ENCODE measurements around the gene GPR37L1.
"Not testable (repeated sequence)": the region's sequence is repeated elsewhere in the genome, so short reads cannot be mapped to it uniquely, and the experiment has no call there.

Gene GPR37L1

DNA sequence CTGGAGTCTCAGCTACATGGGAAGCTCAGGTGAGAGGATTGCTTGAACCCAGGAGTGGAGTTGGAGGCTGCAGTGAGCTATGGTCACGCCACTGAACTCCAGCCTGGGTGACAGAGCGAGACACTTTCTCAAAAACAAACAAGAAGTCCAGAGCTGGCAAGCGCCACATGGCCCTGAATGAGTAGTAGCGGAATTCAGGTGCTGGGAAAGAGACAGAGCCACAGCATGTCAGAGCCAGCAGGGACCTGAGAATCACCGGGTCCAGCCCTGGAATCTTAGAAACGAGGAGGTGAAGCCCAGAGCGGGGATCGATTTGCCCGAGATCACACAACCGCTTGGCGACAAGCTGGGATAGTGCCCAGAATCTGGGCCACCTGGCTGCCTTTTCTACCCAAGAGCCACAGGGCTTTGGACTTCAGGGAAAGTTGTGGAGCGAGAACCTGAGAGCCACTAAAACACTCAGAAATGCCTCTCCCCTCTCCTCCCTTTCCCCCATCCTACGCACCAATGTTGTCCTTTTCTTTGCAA is 12.0 kb downstream of the GPR37L1 start:
- H3K36me3 ChIP-seq (ENCODE audit: insufficient read depth, low read length): peaks cover 12% of the 10 kb centered on the region
- no peaks in the 10 kb centered on the region for H3K9me3 ChIP-seq (ENCODE audit: control insufficient read depth, insufficient read depth, low read length)
- no peak overlapping the region for H3K9ac ChIP-seq (ENCODE audit: low read depth, low read length)
- H3K4me1 ChIP-seq (ENCODE audit: insufficient read depth, low read length): no peaks in the 10 kb centered on the region; the same call in none of the 2 replicates

DNA sequence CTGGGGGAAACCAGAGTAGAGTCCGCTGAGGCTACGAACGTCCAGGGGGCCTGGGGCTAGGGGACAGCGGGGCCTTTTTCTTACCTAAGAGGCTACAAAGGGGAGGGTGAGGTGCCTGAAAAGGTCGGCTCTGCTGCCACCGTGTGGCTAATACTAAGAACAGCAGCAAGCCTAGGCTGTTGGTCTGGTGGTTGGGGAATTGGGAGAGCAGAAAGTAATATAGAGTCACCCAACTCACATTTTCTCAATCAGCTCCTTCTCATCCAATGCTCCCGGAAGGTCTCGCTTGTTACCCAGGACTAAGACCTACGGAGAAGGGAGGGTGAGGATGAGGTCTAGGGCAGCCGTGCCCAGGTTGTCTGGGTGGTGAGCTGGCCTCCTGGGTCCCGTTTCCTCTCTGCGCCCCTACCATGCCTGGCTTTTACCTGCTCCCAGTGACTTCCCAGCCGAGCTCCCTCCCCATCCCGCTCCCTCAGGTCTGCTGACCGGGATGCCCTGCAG is 12.6 kb downstream of the GPR37L1 start:
- no peaks in the 10 kb centered on the region; the same call in none of the 2 replicates for H3K4me1 ChIP-seq (ENCODE audit: insufficient read depth, low read length)
- H3K9me3 ChIP-seq (ENCODE audit: control insufficient read depth, insufficient read depth, low read length): no peaks in the 10 kb centered on the region
- peaks cover 12% of the 10 kb centered on the region for H3K36me3 ChIP-seq (ENCODE audit: insufficient read depth, low read length)
- no peak overlapping the region for H3K9ac ChIP-seq (ENCODE audit: low read depth, low read length)

DNA sequence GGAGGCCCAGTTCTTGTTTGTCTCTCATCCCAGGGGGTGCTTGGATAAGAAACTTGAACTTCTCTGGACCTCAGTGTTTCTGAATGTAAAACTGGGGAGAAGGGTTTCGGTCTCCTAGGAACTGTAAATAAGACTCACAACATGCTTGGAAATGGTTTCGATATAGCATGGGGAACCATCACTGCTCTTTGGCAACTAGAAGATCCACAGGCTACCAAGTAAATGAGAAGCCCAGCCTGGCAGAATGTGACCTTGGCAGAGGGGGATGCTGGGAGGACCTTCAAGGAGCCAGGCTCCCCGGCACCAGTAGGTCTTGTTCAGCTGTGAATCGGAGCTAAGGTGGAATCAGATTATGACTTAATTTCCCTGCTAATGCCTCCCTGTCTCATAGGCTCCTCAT is 18.1 kb downstream of the GPR37L1 start:
- Histone ChIP-seq H3K9ac (ENCODE audit: low read depth, low read length) (no peak overlapping the region), H3K9me3 (ENCODE audit: control insufficient read depth, insufficient read depth, low read length) (no peaks in the 10 kb centered on the region), H3K4me1 (ENCODE audit: insufficient read depth, low read length) (no peaks in the 10 kb centered on the region; the same call in 1 of the 2 replicates), H3K36me3 (ENCODE audit: insufficient read depth, low read length) (no peaks in the 10 kb centered on the region)

DNA sequence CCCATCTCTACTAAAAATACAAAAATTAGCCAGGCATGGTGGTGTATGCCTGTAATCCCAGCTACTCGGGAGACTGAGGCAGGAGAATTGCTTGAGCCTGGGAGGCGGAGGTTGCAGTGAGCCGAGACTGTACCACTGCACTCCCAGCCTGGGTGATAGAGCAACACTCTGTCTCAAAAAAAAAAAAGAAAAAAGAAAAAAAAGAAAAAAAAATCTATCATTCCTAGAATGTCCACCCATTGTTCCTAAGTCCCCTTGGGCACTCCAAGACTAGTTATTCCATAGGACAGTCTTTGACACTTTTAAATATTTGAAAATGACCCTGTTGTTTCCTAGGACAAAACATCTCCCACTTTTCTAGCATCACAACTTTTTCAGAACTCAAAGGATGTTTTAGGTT is 18.8 kb downstream of the GPR37L1 start:
- H3K4me1 ChIP-seq (ENCODE audit: insufficient read depth, low read length); H3K9ac ChIP-seq (ENCODE audit: low read depth, low read length); H3K9me3 ChIP-seq (ENCODE audit: control insufficient read depth, insufficient read depth, low read length); H3K36me3 ChIP-seq (ENCODE audit: insufficient read depth, low read length): not testable (repeated sequence)

DNA sequence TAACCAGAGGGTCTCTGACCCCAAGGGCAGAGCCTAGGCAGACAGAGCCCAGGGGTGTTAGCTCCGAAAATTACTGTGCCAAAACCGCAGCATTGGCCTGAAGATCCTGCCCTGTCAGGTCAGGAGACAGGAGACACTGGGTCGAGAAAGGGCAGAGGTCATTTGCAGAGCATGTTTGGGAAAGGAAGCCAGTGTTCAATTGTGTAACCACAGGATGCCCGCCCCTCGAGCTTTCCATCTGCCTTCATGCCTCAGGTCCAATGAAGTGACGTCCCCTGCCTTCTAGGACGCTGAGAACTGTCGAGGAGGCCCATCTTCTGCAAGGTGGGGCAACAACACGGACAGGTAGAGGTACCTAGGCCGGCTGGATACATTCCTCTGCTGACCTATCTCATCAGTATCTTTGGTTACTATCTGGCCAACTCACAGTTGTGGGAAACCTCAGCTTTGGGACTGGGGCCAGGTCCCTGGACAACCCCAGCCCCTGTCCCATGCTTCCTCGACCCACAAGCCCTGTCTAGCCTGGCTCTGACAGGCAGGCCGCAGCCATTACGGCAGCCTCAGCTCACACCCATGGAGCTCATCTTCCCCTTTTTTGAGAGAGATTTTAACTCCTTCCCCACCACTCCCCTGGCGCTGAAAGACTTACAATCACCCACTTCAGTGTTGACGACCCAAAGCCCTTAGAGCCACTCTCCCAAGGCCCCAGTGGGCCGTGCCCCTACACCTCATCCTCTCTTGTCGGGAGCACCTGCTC is 20.5 kb downstream of the GPR37L1 start:
- H3K4me1 ChIP-seq (ENCODE audit: insufficient read depth, low read length): no peaks in the 10 kb centered on the region; the same call in 1 of the 2 replicates

DNA sequence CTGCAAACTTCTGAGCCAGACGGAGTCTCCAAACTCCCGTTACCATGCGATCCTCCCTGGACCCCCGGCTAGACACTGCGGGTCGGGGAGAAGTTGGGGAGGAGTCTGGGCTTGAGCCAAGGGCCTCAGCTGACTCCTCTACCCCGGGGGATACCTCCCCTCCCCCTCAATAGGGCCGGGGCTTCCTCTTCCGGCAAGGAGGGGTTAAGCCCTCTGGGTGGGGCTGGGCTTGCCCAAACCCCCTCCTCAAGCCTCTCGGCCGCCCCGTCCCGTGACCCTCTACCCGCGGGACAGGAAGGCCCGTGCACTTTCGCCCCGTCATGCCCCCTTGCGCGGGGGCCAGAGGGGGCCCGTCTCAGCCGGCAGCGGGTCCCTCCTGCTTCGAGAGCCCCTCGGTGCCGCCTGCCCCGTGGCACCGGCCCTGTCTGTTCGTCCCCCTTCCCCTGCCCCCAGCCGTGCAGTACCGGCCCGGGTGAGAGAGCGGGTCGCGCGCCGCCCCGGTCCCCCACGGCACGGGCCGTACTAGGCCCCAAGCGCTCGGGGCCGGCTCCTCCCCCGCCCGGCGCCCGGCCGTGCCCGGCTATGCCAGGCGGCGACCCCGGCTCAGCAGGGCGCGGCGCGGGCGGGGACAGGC is 21.2 kb downstream of the GPR37L1 start:
- Histone ChIP-seq H3K9me3 (ENCODE audit: control insufficient read depth, insufficient read depth, low read length) (no peaks in the 10 kb centered on the region), H3K9ac (ENCODE audit: low read depth, low read length) (peak overlapping the region; percentile 88), H3K4me1 (ENCODE audit: insufficient read depth, low read length) (no peaks in the 10 kb centered on the region; the same call in 1 of the 2 replicates), H3K36me3 (ENCODE audit: insufficient read depth, low read length) (no peaks in the 10 kb centered on the region)

More for the DNA sequence above, 20.5 kb downstream of the GPR37L1 start:
- H3K9ac ChIP-seq (ENCODE audit: low read depth, low read length): peak overlapping the region; percentile 88
- H3K36me3 ChIP-seq (ENCODE audit: insufficient read depth, low read length): no peaks in the 10 kb centered on the region
- H3K9me3 ChIP-seq (ENCODE audit: control insufficient read depth, insufficient read depth, low read length): no peaks in the 10 kb centered on the region

DNA sequence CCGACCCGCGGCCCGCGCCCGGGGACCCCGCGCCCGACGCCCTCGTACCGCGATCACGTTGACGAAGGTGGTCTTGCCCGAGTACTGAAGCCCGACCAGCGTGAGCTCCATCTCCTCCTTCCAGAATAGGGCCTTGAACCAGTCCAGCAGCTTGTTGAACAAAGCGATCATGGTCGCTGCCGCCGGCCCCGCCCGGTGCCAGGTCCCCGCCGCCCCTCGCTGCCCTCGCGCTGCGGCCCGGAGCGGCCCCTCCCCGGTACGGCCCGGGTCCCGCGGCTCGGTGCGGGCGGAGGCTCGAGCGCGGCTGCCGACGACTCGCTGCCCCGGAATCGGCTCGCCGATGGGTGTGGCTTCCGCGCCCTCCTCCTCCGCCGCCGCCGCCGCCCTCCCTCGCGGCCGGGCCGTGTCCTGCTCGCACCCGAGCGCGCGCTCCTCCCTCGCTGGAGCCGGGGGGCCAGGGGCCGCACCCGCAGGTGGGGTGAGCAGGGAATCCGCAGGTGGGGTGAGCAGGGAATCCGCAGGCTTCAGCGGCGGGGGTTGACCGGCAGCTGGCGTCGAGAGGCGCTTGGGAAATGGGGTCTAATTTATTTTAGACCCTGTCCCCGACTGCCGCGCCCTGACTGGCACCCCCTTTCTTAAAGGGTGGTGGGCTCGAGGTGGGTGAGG is 21.8 kb downstream of the GPR37L1 start, which contains the start of gene ARL8A:
ARL8A (minus strand) TSS at position 336 of the 666 bp plus-strand sequence; CDS start at position 171, 165 bp downstream.
- no peaks in the 10 kb centered on the region for H3K36me3 ChIP-seq (ENCODE audit: insufficient read depth, low read length)
- peak within 1 kb of the TSS; percentile 88 for H3K9ac ChIP-seq (ENCODE audit: low read depth, low read length)
- no peaks in the 10 kb centered on the region for H3K9me3 ChIP-seq (ENCODE audit: control insufficient read depth, insufficient read depth, low read length)
- H3K4me1 ChIP-seq (ENCODE audit: insufficient read depth, low read length): no peaks in the 10 kb centered on the region

DNA sequence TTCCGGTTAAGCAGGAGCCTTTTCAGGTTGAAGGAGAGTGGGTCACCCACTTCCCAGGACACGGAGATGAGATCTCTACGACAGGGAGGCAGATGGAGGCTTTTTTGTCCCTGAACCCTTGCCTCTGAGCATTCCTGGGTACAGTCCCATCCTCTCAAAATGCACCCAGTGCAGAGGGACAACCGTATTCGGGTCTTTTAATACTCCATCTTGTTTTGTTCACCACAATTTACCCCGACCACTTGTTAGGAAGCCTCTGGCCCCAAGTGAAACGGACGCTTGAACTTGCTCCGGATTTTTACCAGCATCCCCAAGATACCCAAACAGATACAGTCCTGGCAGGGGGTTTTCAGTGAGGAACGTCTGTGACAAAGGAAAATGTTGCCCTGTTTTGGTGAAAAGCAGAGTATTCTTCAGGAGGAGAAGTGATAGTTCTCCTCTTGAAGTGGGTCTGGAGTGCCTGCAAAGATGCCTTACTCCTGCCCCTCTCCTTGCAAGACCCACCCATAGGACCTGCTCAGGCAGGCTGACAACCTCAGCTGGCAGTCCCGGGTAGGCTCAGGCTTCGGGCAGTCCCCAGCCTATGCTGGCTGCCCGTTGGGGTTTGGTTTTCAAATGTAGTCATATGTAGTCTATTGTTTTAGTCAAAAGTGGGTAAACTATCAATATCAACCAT is 22.5 kb downstream of the GPR37L1 start:
- peak overlapping the region; percentile 88 for H3K9ac ChIP-seq (ENCODE audit: low read depth, low read length)
- H3K9me3 ChIP-seq (ENCODE audit: control insufficient read depth, insufficient read depth, low read length): no peaks in the 10 kb centered on the region
- H3K4me1 ChIP-seq (ENCODE audit: insufficient read depth, low read length): no peaks in the 10 kb centered on the region
- no peaks in the 10 kb centered on the region for H3K36me3 ChIP-seq (ENCODE audit: insufficient read depth, low read length)

DNA sequence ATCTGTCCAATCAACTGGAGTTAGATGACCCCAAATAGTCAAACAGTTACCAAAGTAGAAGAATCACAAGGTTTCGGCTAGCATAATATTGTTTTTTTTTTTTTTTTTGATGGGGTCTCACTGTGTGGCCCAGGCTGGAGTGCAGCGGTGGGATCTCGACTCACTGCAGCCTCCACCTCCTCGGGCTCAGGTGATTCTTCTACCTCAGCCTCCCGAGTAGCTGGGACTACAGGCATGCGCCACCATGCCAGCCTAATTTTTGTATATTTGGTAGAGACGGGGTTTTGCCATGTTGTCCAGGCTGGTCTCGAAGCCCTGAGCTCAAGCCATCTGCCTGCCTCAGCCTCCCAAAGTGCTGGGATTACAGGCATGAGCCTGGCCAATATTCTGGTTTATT is 23.0 kb downstream of the GPR37L1 start:
- H3K9ac ChIP-seq (ENCODE audit: low read depth, low read length); H3K9me3 ChIP-seq (ENCODE audit: control insufficient read depth, insufficient read depth, low read length); H3K36me3 ChIP-seq (ENCODE audit: insufficient read depth, low read length); H3K4me1 ChIP-seq (ENCODE audit: insufficient read depth, low read length): not testable (repeated sequence)

DNA sequence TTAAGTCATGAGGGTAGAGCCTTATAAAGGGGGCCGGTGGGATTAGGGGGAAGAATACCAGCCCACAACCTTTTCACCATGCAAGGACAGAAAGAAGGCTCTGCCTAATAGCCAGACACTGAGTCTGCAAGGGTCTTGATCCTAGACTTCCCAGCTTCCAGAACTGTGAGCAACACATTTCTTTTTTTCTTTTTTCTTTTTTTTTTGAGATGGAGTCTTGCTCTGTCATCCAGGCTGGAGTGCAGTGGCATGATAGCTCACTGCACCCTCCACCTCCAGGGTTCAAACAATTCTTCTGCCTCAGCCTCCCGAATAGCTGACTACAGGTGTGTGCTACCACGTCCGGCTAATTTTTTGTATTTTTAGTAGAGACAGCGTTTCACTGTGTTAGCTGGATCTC is 23.6 kb downstream of the GPR37L1 start:
- H3K4me1 ChIP-seq (ENCODE audit: insufficient read depth, low read length): no peaks in the 10 kb centered on the region
- H3K9ac ChIP-seq (ENCODE audit: low read depth, low read length): no peak overlapping the region
- H3K9me3 ChIP-seq (ENCODE audit: control insufficient read depth, insufficient read depth, low read length): no peaks in the 10 kb centered on the region
- no peaks in the 10 kb centered on the region for H3K36me3 ChIP-seq (ENCODE audit: insufficient read depth, low read length)

DNA sequence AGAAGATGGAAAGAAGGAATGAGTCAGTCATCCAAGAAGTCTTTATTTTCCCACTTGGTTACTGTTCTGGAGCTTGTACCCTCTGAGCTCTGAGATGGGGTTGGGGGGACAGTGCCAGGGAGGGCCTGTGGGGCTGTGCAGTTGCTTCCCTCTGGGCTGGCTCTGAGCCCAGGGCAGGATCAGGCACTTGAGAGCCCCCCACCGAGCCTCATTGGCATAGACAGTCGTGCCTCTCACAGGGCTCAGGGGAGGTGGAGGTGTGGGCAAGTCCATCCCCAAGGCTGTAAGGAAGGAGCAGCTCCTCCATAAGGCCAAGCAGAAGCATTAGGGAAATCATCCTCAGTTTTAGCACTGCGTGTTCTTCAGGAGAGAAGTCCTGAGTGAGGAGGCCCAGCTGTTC is 24.3 kb downstream of the GPR37L1 start:
- Histone ChIP-seq H3K36me3 (ENCODE audit: insufficient read depth, low read length) (no peaks in the 10 kb centered on the region), H3K9me3 (ENCODE audit: control insufficient read depth, insufficient read depth, low read length) (no peaks in the 10 kb centered on the region), H3K9ac (ENCODE audit: low read depth, low read length) (no peak overlapping the region), H3K4me1 (ENCODE audit: insufficient read depth, low read length) (no peaks in the 10 kb centered on the region)

DNA sequence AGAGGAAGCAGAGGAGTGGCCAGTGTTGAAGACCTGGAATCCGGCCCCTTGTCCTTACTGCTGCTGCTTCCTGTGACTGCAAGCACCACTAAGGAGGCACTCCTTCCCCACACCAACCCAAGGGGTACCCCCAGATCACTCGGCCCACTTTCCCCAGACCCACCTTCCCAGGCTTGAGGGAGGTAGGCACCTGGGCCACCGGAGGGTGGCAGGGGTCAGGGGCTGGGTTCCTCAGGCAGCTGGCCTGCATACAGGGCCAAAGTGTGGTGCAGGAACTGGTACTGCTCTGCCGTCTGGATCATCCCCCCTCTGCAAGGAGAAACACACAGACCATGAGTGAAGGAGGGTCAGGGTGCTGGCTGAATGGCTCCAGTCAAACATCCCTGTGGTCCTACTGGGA is 25.7 kb downstream of the GPR37L1 start:
- H3K4me1 ChIP-seq (ENCODE audit: insufficient read depth, low read length): peaks cover 3% of the 10 kb centered on the region; the same call in 1 of the 2 replicates
- H3K9me3 ChIP-seq (ENCODE audit: control insufficient read depth, insufficient read depth, low read length): no peaks in the 10 kb centered on the region
- H3K36me3 ChIP-seq (ENCODE audit: insufficient read depth, low read length): no peaks in the 10 kb centered on the region
- no peak overlapping the region for H3K9ac ChIP-seq (ENCODE audit: low read depth, low read length)

DNA sequence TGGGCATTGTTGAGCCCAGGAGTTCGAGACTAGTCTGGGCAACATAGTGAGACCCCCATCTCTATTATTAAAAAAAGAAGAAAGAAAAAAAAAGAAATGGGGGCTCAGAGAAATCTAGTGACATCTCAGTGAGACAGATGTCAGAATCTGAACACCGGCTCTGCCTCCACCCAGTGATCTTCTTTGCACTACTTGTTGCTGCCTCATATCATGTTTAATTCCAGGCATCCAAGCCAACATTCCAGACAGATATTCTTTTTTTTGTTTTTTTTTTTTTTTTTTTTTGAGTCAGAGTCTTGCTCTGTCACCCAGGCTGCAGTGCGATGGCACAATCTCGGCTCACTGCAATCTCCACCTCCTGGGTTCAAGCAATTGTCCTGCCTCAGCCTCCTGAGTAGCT is 26.8 kb downstream of the GPR37L1 start:
- no peaks in the 10 kb centered on the region for H3K36me3 ChIP-seq (ENCODE audit: insufficient read depth, low read length)

DNA sequence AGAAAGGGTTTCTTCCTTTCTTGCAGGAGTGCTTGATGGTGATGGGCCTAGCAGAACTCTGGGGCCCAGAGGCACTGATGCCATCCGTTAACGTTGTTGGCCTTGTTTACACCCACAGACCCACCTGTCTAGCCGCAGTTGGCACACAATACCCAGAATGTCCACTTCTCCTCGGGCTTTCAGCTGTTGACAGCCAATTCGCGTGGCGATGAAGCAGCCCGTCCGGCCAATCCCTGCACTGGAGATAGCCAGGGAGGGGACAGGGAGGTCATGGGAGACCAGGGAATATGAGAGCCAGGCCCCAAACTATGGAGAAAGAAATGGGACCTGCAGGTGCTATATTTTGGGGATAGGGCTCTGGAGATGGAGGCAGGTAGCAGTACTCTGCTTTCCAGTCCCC is 27.5 kb downstream of the GPR37L1 start:
- Histone ChIP-seq H3K9ac (ENCODE audit: low read depth, low read length) (no peak overlapping the region), H3K9me3 (ENCODE audit: control insufficient read depth, insufficient read depth, low read length) (no peaks in the 10 kb centered on the region), H3K4me1 (ENCODE audit: insufficient read depth, low read length) (peaks cover 8% of the 10 kb centered on the region), H3K36me3 (ENCODE audit: insufficient read depth, low read length) (no peaks in the 10 kb centered on the region)

More for the DNA sequence above, 26.8 kb downstream of the GPR37L1 start:
- H3K9me3 ChIP-seq (ENCODE audit: control insufficient read depth, insufficient read depth, low read length): no peaks in the 10 kb centered on the region
- peaks cover 7% of the 10 kb centered on the region; the same call in 1 of the 2 replicates for H3K4me1 ChIP-seq (ENCODE audit: insufficient read depth, low read length)
- no peak overlapping the region for H3K9ac ChIP-seq (ENCODE audit: low read depth, low read length)

Data from ES-I3 (cell line).